ENCODE data around the gene ST6GAL1. TPM values are rescaled to one million over a fixed set of nuclear protein-coding genes. Genes with fewer than 3 reads are reported as not detected.
"Not testable (repeated sequence)": the region's sequence is repeated elsewhere in the genome, so short reads cannot be mapped to it uniquely, and the experiment has no call there.

The ST6GAL1 gene
- total RNA-seq, 1 donor from 2014 or later = 84.3 TPM

- Histone ChIP-seq H3K4me3 (no peak overlapping the region), H3K4me1 (peaks cover 13% of the 10 kb centered on the region), H3K9me3 (replicated peaks) (no peaks in the 10 kb centered on the region), H3K36me3 (no peaks in the 10 kb centered on the region), H3K27ac (replicated peaks) (no peak overlapping the region), H3K27me3 (ENCODE audit: low read depth) (no peaks in the 10 kb centered on the region)
- DNase-seq = no peak
- TF ChIP-seq CTCF (IDR thresholded peaks at IDR 0.05; ENCODE audit: borderline replicate concordance) = no peak
- intact Hi-C loops (cut with micrococcal nuclease) = no loop called here
Measured at GRCh38 chr3:186886202-186886981, 43.9 kb upstream of the ST6GAL1 start.

GRCh38 chr3:186887507-186887938, 42.8 kb upstream of the ST6GAL1 start:
- peaks cover 13% of the 10 kb centered on the region for H3K4me1 ChIP-seq
- H3K27ac ChIP-seq (replicated peaks); intact Hi-C loops (cut with micrococcal nuclease); H3K9me3 ChIP-seq (replicated peaks); DNase-seq; H3K4me3 ChIP-seq; H3K36me3 ChIP-seq; H3K27me3 ChIP-seq (ENCODE audit: low read depth): not testable (repeated sequence)

- Histone ChIP-seq H3K4me1 (peaks cover 13% of the 10 kb centered on the region), H3K27me3 (ENCODE audit: low read depth) (no peaks in the 10 kb centered on the region), H3K36me3 (no peaks in the 10 kb centered on the region), H3K27ac (replicated peaks) (peak overlapping the region; percentile 36), H3K4me3 (no peak overlapping the region), H3K9me3 (replicated peaks) (no peaks in the 10 kb centered on the region)
- no peak for DNase-seq
- intact Hi-C loops (cut with micrococcal nuclease) = no loop called here
- TF ChIP-seq CTCF (IDR thresholded peaks at IDR 0.05; ENCODE audit: borderline replicate concordance) = no peak
Measured at GRCh38 chr3:186888569-186888968, 41.8 kb upstream of the ST6GAL1 start.

- H3K36me3 ChIP-seq; H3K4me3 ChIP-seq; H3K9me3 ChIP-seq (replicated peaks); H3K27me3 ChIP-seq (ENCODE audit: low read depth); DNase-seq; intact Hi-C loops (cut with micrococcal nuclease); H3K27ac ChIP-seq (replicated peaks): not testable (repeated sequence)
- H3K4me1 ChIP-seq = peaks cover 13% of the 10 kb centered on the region
Measured at GRCh38 chr3:186889698-186890097, 40.6 kb upstream of the ST6GAL1 start.

GRCh38 chr3:186890911-186891310, 39.4 kb upstream of the ST6GAL1 start:
- intact Hi-C loops (cut with micrococcal nuclease) = no loop called here
- Histone ChIP-seq H3K4me3 (no peak overlapping the region), H3K4me1 (peaks cover 13% of the 10 kb centered on the region), H3K9me3 (replicated peaks) (no peaks in the 10 kb centered on the region), H3K36me3 (no peaks in the 10 kb centered on the region), H3K27ac (replicated peaks) (no peak overlapping the region), H3K27me3 (ENCODE audit: low read depth) (no peaks in the 10 kb centered on the region)
- no peak for TF ChIP-seq CTCF (IDR thresholded peaks at IDR 0.05; ENCODE audit: borderline replicate concordance)
- DNase-seq = no peak

GRCh38 chr3:186893071-186893470, 37.3 kb upstream of the ST6GAL1 start:
- H3K36me3 ChIP-seq; H3K9me3 ChIP-seq (replicated peaks); DNase-seq; H3K4me1 ChIP-seq; H3K27ac ChIP-seq (replicated peaks); intact Hi-C loops (cut with micrococcal nuclease); H3K4me3 ChIP-seq; H3K27me3 ChIP-seq (ENCODE audit: low read depth): not testable (repeated sequence)

- no peak for DNase-seq
- Histone ChIP-seq H3K27me3 (ENCODE audit: low read depth) (no peaks in the 10 kb centered on the region), H3K36me3 (no peaks in the 10 kb centered on the region), H3K27ac (replicated peaks) (no peak overlapping the region), H3K9me3 (replicated peaks) (no peaks in the 10 kb centered on the region), H3K4me1 (no peaks in the 10 kb centered on the region), H3K4me3 (no peak overlapping the region)
- TF ChIP-seq CTCF (IDR thresholded peaks at IDR 0.05; ENCODE audit: borderline replicate concordance) = no peak
- intact Hi-C loops (cut with micrococcal nuclease) = no loop called here
Measured at GRCh38 chr3:186895406-186895805, 34.9 kb upstream of the ST6GAL1 start.
